Peyer's patch (tissue), 4 donors: ENCODE measurements around the gene UNKL. TPM values are rescaled to one million over a fixed set of nuclear protein-coding genes. Genes with fewer than 3 reads are reported as not detected.

ENCODE experiments used
- DNase-seq, 3 donors: peaks; one replicate each; pipeline ENCODE4 v3.0.0-alpha.2; 2017 to 2019
- H3K27ac ChIP-seq, 4 donors: fragments of 200-600 bp; sonication (generic); one replicate each; pipeline ENCODE4 v1.5.1; 2016 to 2019
- H3K27me3 ChIP-seq, 2 donors: fragments of 200-600 bp; sonication (generic); one replicate each; pipeline ENCODE4 v1.5.1; 2019
- H3K36me3 ChIP-seq, 3 donors: fragments of 200-600 bp; sonication (generic); one replicate each; pipeline ENCODE4 v1.5.1; 2016 to 2019
- H3K4me1 ChIP-seq, 4 donors: fragments of 200-600 bp; sonication (generic); one replicate each; pipeline ENCODE4 v1.5.1; 2016 to 2019
- H3K4me3 ChIP-seq, 4 donors: fragments of 200-600 bp; sonication (generic); 1 replicate in 3 of 4; 2 replicates in 1 of 4; pipeline ENCODE4 v1.5.1; 2016 to 2019; ENCODE audit warnings: mild to moderate bottlenecking in 1 of 4
- H3K9me3 ChIP-seq, 4 donors: fragments of 200-600 bp; sonication (generic); one replicate each; pipeline ENCODE4 v1.5.1; 2016 to 2019; ENCODE audit warnings: mild to moderate bottlenecking in 1 of 4
- CTCF ChIP-seq, 6 experiments: fragments of 450-650 bp in 4 of 6; fragments of 200-600 bp in 2 of 6; sonication (generic) in 1 of 6; IDR thresholded peaks; one replicate each; pipeline ENCODE4 v1.5.1; 2017 to 2019; ENCODE audit warnings: antibody characterized with exemption in 6 of 6, mild to moderate bottlenecking in 3 of 6, moderate library complexity in 1 of 6
- POLR2A ChIP-seq, 2 donors: fragments of 450-650 bp; IDR thresholded peaks; one replicate each; pipeline ENCODE4 v1.5.1; 2017; ENCODE audit warnings: antibody characterized with exemption in 2 of 2, mild to moderate bottlenecking in 2 of 2, moderate library complexity in 2 of 2
- total RNA-seq, 4 donors: library from RNA; depleted of rRNA; stranded (reverse); fragments of >200 nt; gene quantifications; one replicate each; pipeline ENCODE4 v1.1.0, GENCODE V29; 2016

The UNKL gene
- total RNA-seq, 4 donors from 2014 or later, result 10.9 to 113 (median 38.4) TPM

GRCh38 chr16:1349951-1350350 lies 64.6 kb downstream of the UNKL start:
- Histone ChIP-seq H3K9me3 (no peaks in the 10 kb centered on the region), H3K27me3 (no peaks in the 10 kb centered on the region), H3K27ac (no peak overlapping the region), H3K36me3 (peaks cover 0 to 34% (median 0%) of the 10 kb centered on the region in 3 donors), H3K4me3 (no peak overlapping the region), H3K4me1 (peaks cover 0 to 27% (median 15%) of the 10 kb centered on the region in 4 donors)
- TF ChIP-seq POLR2A (IDR thresholded peaks at IDR 0.05) (no peak), CTCF (IDR thresholded peaks at IDR 0.05) (no peak)
- no peak for DNase-seq

GRCh38 chr16:1349351-1349750 lies 65.2 kb downstream of the UNKL start:
- no peaks in the 10 kb centered on the region for H3K9me3 ChIP-seq
- no peak overlapping the region for H3K4me3 ChIP-seq
- H3K36me3 ChIP-seq, result peaks cover 0 to 34% (median 0%) of the 10 kb centered on the region in 3 donors
- no peak overlapping the region for H3K27ac ChIP-seq
- H3K4me1 ChIP-seq, result peaks cover 0 to 27% (median 15%) of the 10 kb centered on the region in 4 donors
- no peak for DNase-seq
- no peak for TF ChIP-seq CTCF (IDR thresholded peaks at IDR 0.05)
- TF ChIP-seq POLR2A (IDR thresholded peaks at IDR 0.05), result no peak
- H3K27me3 ChIP-seq, result no peaks in the 10 kb centered on the region

- peaks cover 0 to 34% (median 0%) of the 10 kb centered on the region in 3 donors for H3K36me3 ChIP-seq
- no peak for DNase-seq
- no peak overlapping the region for H3K4me3 ChIP-seq
- TF ChIP-seq CTCF (IDR thresholded peaks at IDR 0.05) (no peak), POLR2A (IDR thresholded peaks at IDR 0.05) (no peak)
- peaks cover 0 to 29% (median 17%) of the 10 kb centered on the region in 4 donors for H3K4me1 ChIP-seq
- H3K27me3 ChIP-seq, result no peaks in the 10 kb centered on the region
- H3K9me3 ChIP-seq, result no peaks in the 10 kb centered on the region
- H3K27ac ChIP-seq, result no peak overlapping the region
Observed at GRCh38 chr16:1348926-1349325, 65.6 kb downstream of the UNKL start.

- no peak for DNase-seq
- Histone ChIP-seq H3K27ac (no peak overlapping the region), H3K4me1 (peaks cover 0 to 34% (median 19%) of the 10 kb centered on the region in 4 donors), H3K27me3 (no peaks in the 10 kb centered on the region), H3K36me3 (peaks cover 0 to 34% (median 0%) of the 10 kb centered on the region in 3 donors), H3K9me3 (no peaks in the 10 kb centered on the region), H3K4me3 (no peak overlapping the region)
- TF ChIP-seq POLR2A (IDR thresholded peaks at IDR 0.05) (no peak), CTCF (IDR thresholded peaks at IDR 0.05) (no peak)
Observed at GRCh38 chr16:1348441-1348840, 66.1 kb downstream of the UNKL start.

- H3K4me1 ChIP-seq, result peaks cover 0 to 31% (median 21%) of the 10 kb centered on the region in 4 donors
Observed at GRCh38 chr16:1347962-1348361, 66.5 kb downstream of the UNKL start.

More at GRCh38 chr16:1347962-1348361, 66.5 kb downstream of the UNKL start:
- TF ChIP-seq CTCF (IDR thresholded peaks at IDR 0.05) (no peak), POLR2A (IDR thresholded peaks at IDR 0.05) (no peak)
- Histone ChIP-seq H3K27ac (no peak overlapping the region), H3K27me3 (no peaks in the 10 kb centered on the region), H3K9me3 (no peaks in the 10 kb centered on the region), H3K36me3 (peaks cover 0 to 34% (median 0%) of the 10 kb centered on the region in 3 donors), H3K4me3 (no peak overlapping the region)
- no peak for DNase-seq
